IMR-90 (cell line): ENCODE data around the gene NIPBL. TPM values are rescaled to one million over a fixed set of nuclear protein-coding genes. Genes with fewer than 3 reads are reported as not detected.

Source experiments
- ATAC-seq: fragments of 200-7000 bp; cut with Tn5 transposase; 2 replicates; pipeline ENCODE4 v1.9.1; 2020; ENCODE audit warnings: low read depth, mild to moderate bottlenecking, moderate library complexity
- BruUV-seq: library from RNA; stranded (reverse); fragments of 400-500 nt; replicated peaks from 2 replicates; lab custom pipeline; 2021; lab: Mats Ljungman, UMichigan
- CTCF ChIA-PET: fragments of 300-600 bp; formaldehyde crosslinking; extraction: SDS; loops from one replicate; lab custom pipeline; 2021; ENCODE audit warnings: antibody characterized with exemption; lab: Yijun Ruan, JAX
- POLR2A ChIA-PET: fragments of 300-600 bp; sonication (Branson Sonifier 250); formaldehyde crosslinking; loops from one replicate; lab custom pipeline; 2022; ENCODE audit warnings: antibody characterized with exemption; ENCODE audit not compliant: unreplicated experiment; lab: Charles Lee
- DNase-seq: peaks from one replicate; pipeline ENCODE4 v3.0.0; 2013
- H2AFZ ChIP-seq: replicated peaks from 2 replicates; pipeline ENCODE3; 2013; ENCODE audit warnings: low read length, mild to moderate bottlenecking; ENCODE audit not compliant: poor library complexity
- H2AK5ac ChIP-seq: 2 replicates; pipeline ENCODE4 v1.6.1; 2013; ENCODE audit warnings: low read depth, low read length, inconsistent platforms
- H2AK9ac ChIP-seq: replicated peaks from 2 replicates; pipeline ENCODE3; 2013; ENCODE audit warnings: mild to moderate bottlenecking, low read depth, low read length, moderate library complexity; ENCODE audit not compliant: poor library complexity
- H2BK120ac ChIP-seq: 2 replicates; pipeline ENCODE4 v1.6.1; 2013; ENCODE audit warnings: low read depth, low read length, inconsistent platforms
- H2BK15ac ChIP-seq: 3 replicates; pipeline ENCODE4 v1.6.1; 2013; ENCODE audit warnings: low read depth, low read length, inconsistent platforms
- H2BK20ac ChIP-seq: 2 replicates; pipeline ENCODE4 v1.6.1; 2013; ENCODE audit warnings: low read depth, mild to moderate bottlenecking, inconsistent platforms, low read length, moderate library complexity
- H2BK5ac ChIP-seq: 2 replicates; pipeline ENCODE4 v1.6.1; 2013; ENCODE audit warnings: mild to moderate bottlenecking, low read depth, low read length, inconsistent platforms; ENCODE audit not compliant: poor library complexity, severe bottlenecking
- H3K14ac ChIP-seq: replicated peaks from 2 replicates; pipeline ENCODE4 v1.6.1; 2013; ENCODE audit warnings: low read depth, low read length, inconsistent platforms
- H3K18ac ChIP-seq: 2 replicates; pipeline ENCODE4 v1.6.1; 2013; ENCODE audit warnings: low read depth, low read length, control low read depth
- H3K23ac ChIP-seq: 2 replicates; pipeline ENCODE4 v1.6.1; 2013; ENCODE audit warnings: low read depth, low read length, inconsistent platforms
- H3K27ac ChIP-seq: 2 replicates; pipeline ENCODE4 v1.5.1; 2013; ENCODE audit warnings: mild to moderate bottlenecking, control low read depth, low read length; ENCODE audit not compliant: insufficient read depth
- H3K27me3 ChIP-seq: 2 replicates; pipeline ENCODE4 v1.6.1; 2013; ENCODE audit warnings: low read length; ENCODE audit not compliant: control insufficient read depth, insufficient read depth
- H3K36me3 ChIP-seq: 2 replicates; pipeline ENCODE4 v1.6.1; 2013; ENCODE audit warnings: low read length, mixed read lengths; ENCODE audit not compliant: control insufficient read depth, insufficient read depth
- H3K4ac ChIP-seq: 2 replicates; pipeline ENCODE4 v1.6.1; 2013; ENCODE audit warnings: low read depth, low read length, inconsistent platforms
- H3K4me1 ChIP-seq: 2 replicates; pipeline ENCODE4 v1.6.1; 2013; ENCODE audit warnings: low read length, mixed read lengths; ENCODE audit not compliant: control insufficient read depth, insufficient read depth
- H3K4me2 ChIP-seq: 2 replicates; pipeline ENCODE4 v1.6.1; 2013; ENCODE audit warnings: low read depth, mild to moderate bottlenecking, control low read depth, low read length, moderate library complexity
- H3K4me3 ChIP-seq: 2 replicates; pipeline ENCODE4 v1.5.1; 2013; ENCODE audit warnings: low read depth, mild to moderate bottlenecking, control low read depth, low read length, moderate library complexity; ENCODE audit not compliant: insufficient read depth
- H3K56ac ChIP-seq: 2 replicates; pipeline ENCODE4 v1.6.1; 2013; ENCODE audit warnings: low read length, inconsistent platforms; ENCODE audit not compliant: insufficient read depth; ENCODE audit errors: extremely low read depth
- H3K79me1 ChIP-seq, 2 experiments: 2 replicates each; pipeline ENCODE4 v1.6.1; 2013; ENCODE audit warnings: low read length in 2 of 2, inconsistent platforms in 1 of 2, low read depth in 1 of 2
- H3K9ac ChIP-seq: 2 replicates; pipeline ENCODE4 v1.6.1; 2013; ENCODE audit warnings: low read depth, low read length, control low read depth
- H3K9me1 ChIP-seq: 2 replicates; pipeline ENCODE4 v1.6.1; 2013; ENCODE audit warnings: low read length, inconsistent platforms; ENCODE audit not compliant: insufficient read depth
- H3K9me3 ChIP-seq: 2 replicates; pipeline ENCODE4 v1.6.1; 2013; ENCODE audit warnings: low read length; ENCODE audit not compliant: control insufficient read depth, insufficient read depth
- H4K20me1 ChIP-seq: 2 replicates; pipeline ENCODE4 v1.6.1; 2013; ENCODE audit warnings: low read length, inconsistent platforms; ENCODE audit not compliant: insufficient read depth
- H4K5ac ChIP-seq: 2 replicates; pipeline ENCODE4 v1.6.1; 2013; ENCODE audit warnings: mild to moderate bottlenecking, low read depth, low read length, control low read depth
- H4K8ac ChIP-seq, 2 experiments: 2 replicates each; pipeline ENCODE4 v1.6.1; 2013; ENCODE audit warnings: low read depth in 2 of 2, low read length in 2 of 2, control low read depth in 1 of 2, inconsistent platforms in 1 of 2
- H4K91ac ChIP-seq: 2 replicates; pipeline ENCODE4 v1.6.1; 2013; ENCODE audit warnings: low read depth, low read length, inconsistent platforms; ENCODE audit not compliant: insufficient read depth
- BHLHE40 ChIP-seq: fragments of 150-350 bp; IDR thresholded peaks from 2 replicates; pipeline ENCODE4 v1.6.1; 2016; ENCODE audit warnings: mild to moderate bottlenecking, low read depth, low read length
- CHD1 ChIP-seq: IDR thresholded peaks from 2 replicates; pipeline ENCODE4 v1.6.1; 2012; ENCODE audit warnings: low read depth, low read length, improper control_type of control experiment
- FOS ChIP-seq: fragments of 150-350 bp; IDR thresholded peaks from 2 replicates; pipeline ENCODE4 v1.6.1; 2016; ENCODE audit warnings: low read depth, low read length
- MXI1 ChIP-seq: IDR thresholded peaks from 2 replicates; pipeline ENCODE4 v1.6.1; 2012; ENCODE audit warnings: low read depth, mild to moderate bottlenecking, low read length, moderate library complexity, borderline replicate concordance
- NFE2L2 ChIP-seq: fragments of 150-350 bp; IDR thresholded peaks from 2 replicates; pipeline ENCODE4 v1.6.1; 2016; ENCODE audit warnings: low read depth, mild to moderate bottlenecking, low read length
- POLR2A ChIP-seq: IDR thresholded peaks from 2 replicates; pipeline ENCODE4 v1.6.1; 2012; ENCODE audit warnings: mild to moderate bottlenecking, low read depth, low read length
- RAD21 ChIP-seq: IDR thresholded peaks from 2 replicates; pipeline ENCODE4 v1.6.1; 2012; ENCODE audit warnings: low read length, improper control_type of control experiment
- RCOR1 ChIP-seq: IDR thresholded peaks from 2 replicates; pipeline ENCODE4 v1.6.1; 2012; ENCODE audit warnings: mild to moderate bottlenecking, low read length, improper control_type of control experiment; ENCODE audit not compliant: insufficient replicate concordance
- RFX5 ChIP-seq: IDR thresholded peaks from 2 replicates; pipeline ENCODE4 v1.8.0; 2012; ENCODE audit warnings: low read depth, mild to moderate bottlenecking, low read length, moderate library complexity
- SMC3 ChIP-seq: fragments of 150-350 bp; IDR thresholded peaks from 2 replicates; pipeline ENCODE4 v1.6.1; 2016; ENCODE audit warnings: low read depth, mild to moderate bottlenecking, antibody characterized with exemption, low read length, moderate library complexity
- USF2 ChIP-seq: fragments of 150-350 bp; IDR thresholded peaks from 2 replicates; pipeline ENCODE4 v1.6.1; 2017; ENCODE audit warnings: mild to moderate bottlenecking, antibody characterized with exemption, low read length, low read depth
- WGBS, 2 experiments: methylation state at CpG; one replicate each; pipeline versions ENCODE4 v1.1.5 to v1.1.7; 2013; ENCODE audit warnings: missing lambda C conversion rate in 2 of 2; ENCODE audit not compliant: insufficient read length in 1 of 2; ENCODE audit errors: extremely low coverage in 2 of 2; 5-methylcytosine and 5-hydroxymethylcytosine counted together
- dilution Hi-C: fragments of 300-500 bp; cut with HindIII; formaldehyde crosslinking; loops from one replicate; pipeline ENCODE4 v1.14.3; 2018; ENCODE audit warnings: low sequenced_read_pairs; ENCODE audit not compliant: unreplicated experiment
- in situ Hi-C: fragments of 300-500 bp; cut with MboI; formaldehyde crosslinking; loops from 3 replicates; pipeline ENCODE4 v1.14.3; 2019; ENCODE audit warnings: low sequenced_read_pairs, inconsistent platforms, mixed read lengths
- intact Hi-C: fragments of 100-400 bp; cut with micrococcal nuclease; formaldehyde crosslinking; loops from 2 replicates; pipeline ENCODE4 v1.10.0; 2022
- polyA plus RNA-seq, 3 experiments: library from polyadenylated mRNA; depleted of rRNA; stranded (reverse); fragments of >200 nt; gene quantifications; 2 replicates each; pipeline ENCODE4 v1.2.3, GENCODE V29; 2012; ENCODE audit warnings: low replicate concordance in 1 of 3
- total RNA-seq: library from RNA; depleted of rRNA; stranded (reverse); fragments of >200 nt; gene quantifications from 2 replicates; pipeline ENCODE4 v1.2.3, GENCODE V29; 2012

Gene NIPBL
- total and polyA plus RNA-seq, 2 of the 4 experiments (the other 2 are of a cell fraction), result 8.4 to 46.4 TPM

DNA sequence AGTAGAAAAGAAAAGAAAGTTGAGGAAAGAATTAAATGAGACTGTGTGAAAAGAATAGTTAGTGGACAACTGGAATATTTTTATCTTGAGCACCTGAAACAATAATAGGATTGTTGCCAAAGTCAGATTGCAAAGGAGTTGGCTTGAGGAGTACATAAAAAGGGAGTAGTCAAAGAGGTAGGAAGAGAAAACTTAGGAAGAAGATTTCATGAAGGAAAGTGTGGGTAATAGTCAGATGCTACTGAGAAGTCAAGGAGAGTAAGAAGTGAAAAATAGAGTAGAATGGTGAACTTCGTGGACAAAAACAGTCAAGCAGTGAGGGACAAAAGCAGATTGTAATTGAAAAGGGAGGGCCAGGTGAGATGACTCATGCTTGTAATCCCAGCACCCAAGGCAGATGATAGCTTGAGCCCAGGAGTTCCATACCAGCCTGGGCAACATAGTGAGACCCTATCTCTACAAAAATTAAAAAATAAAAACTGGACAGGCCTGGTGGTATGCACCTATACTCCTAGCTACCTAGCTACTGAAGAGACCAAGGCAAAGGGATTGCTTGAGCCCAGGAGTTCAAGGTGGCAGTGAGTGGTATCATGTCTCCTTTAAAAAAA is 178.9 kb downstream of the NIPBL start:
- no peak overlapping the region for H3K4ac ChIP-seq
- H3K14ac ChIP-seq, result no peak overlapping the region
- no peak overlapping the region for H2BK5ac ChIP-seq
- DNase-seq, result no peak
- no peak overlapping the region for H3K23ac ChIP-seq
- POLR2A ChIA-PET, result no interaction called here
- H3K9me1 ChIP-seq, result no peaks in the 10 kb centered on the region
- no peak overlapping the region for H2BK15ac ChIP-seq
- H3K9me3 ChIP-seq, result no peaks in the 10 kb centered on the region
- H3K36me3 ChIP-seq, result peaks cover 18% of the 10 kb centered on the region
- no peaks in the 10 kb centered on the region for H4K20me1 ChIP-seq
- CTCF ChIA-PET, result no interaction called here
- H3K27me3 ChIP-seq, result no peaks in the 10 kb centered on the region
- H2AFZ ChIP-seq, result no peak overlapping the region
- TF ChIP-seq RFX5 (no peak), RCOR1 (no peak), FOS (no peak), BHLHE40 (no peak), MXI1 (no peak), NFE2L2 (no peak), CHD1 (no peak), USF2 (no peak), POLR2A (no peak), RAD21 (no peak), SMC3 (no peak)
- H2BK120ac ChIP-seq, result no peak overlapping the region
- no peak for ATAC-seq
- no peak overlapping the region for H2AK9ac ChIP-seq
- no peak overlapping the region for H3K56ac ChIP-seq
- H2BK20ac ChIP-seq, result no peak overlapping the region
- dilution Hi-C loops, result no loop called here
- H3K9ac ChIP-seq, result no peak overlapping the region
- no peak overlapping the region for H4K5ac ChIP-seq
- H3K4me2 ChIP-seq, result no peak overlapping the region
- peaks cover 0 to 2% of the 10 kb centered on the region in 2 experiments; a peak in 1 of 4 replicates for H3K79me1 ChIP-seq
- H3K4me1 ChIP-seq, result no peaks in the 10 kb centered on the region
- in situ Hi-C loops, result no loop called here
- WGBS, 2 experiments, result 75% methylated on average over 1 of the region's 1 CpG; no CpG with 5 or more reads in 1 of the 2 experiments
- H2AK5ac ChIP-seq, result no peak overlapping the region
- intact Hi-C loops, result no loop called here
- H4K91ac ChIP-seq, result no peak overlapping the region
- H4K8ac ChIP-seq, result no peak overlapping the region
- H3K18ac ChIP-seq, result no peak overlapping the region
- BruUV-seq, result no TSS peak
- no peak overlapping the region for H3K4me3 ChIP-seq
- no peak overlapping the region for H3K27ac ChIP-seq
